ENCODE data around the gene RBM46.
"Not testable (repeated sequence)": the region's sequence is repeated elsewhere in the genome, so short reads cannot be mapped to it uniquely, and the experiment has no call there.

RBM46 gene

GRCh38 chr4:154838155-154838554, 57.1 kb downstream of the RBM46 start:
- no peak for DNase-seq (ENCODE audit: low read depth in 2 of 2)

- no peak for DNase-seq (ENCODE audit: low read depth in 2 of 2)
Observed at GRCh38 chr4:154838694-154839093, 57.6 kb downstream of the RBM46 start.

- no peak for DNase-seq (ENCODE audit: low read depth in 2 of 2)
Observed at GRCh38 chr4:154854362-154854761, 73.3 kb downstream of the RBM46 start.

GRCh38 chr4:154858166-154858565, 77.1 kb downstream of the RBM46 start:
- DNase-seq (ENCODE audit: low read depth in 2 of 2), result no peak

- no peak for DNase-seq (ENCODE audit: low read depth in 2 of 2)
Observed at GRCh38 chr4:154868414-154869194, 87.5 kb downstream of the RBM46 start.

GRCh38 chr4:154869301-154869700, 88.2 kb downstream of the RBM46 start:
- no peak for DNase-seq (ENCODE audit: low read depth in 2 of 2)

- DNase-seq (ENCODE audit: low read depth in 2 of 2), result no peak
Observed at GRCh38 chr4:154872198-154872597, 91.1 kb downstream of the RBM46 start.

GRCh38 chr4:154874049-154874448, 93.0 kb downstream of the RBM46 start:
- DNase-seq (ENCODE audit: low read depth in 2 of 2), result not testable (repeated sequence)

GRCh38 chr4:154877110-154877760, 96.2 kb downstream of the RBM46 start:
- DNase-seq (ENCODE audit: low read depth in 2 of 2), result no peak

Measured in stimulated activated CD8-positive, alpha-beta memory T cell treated with anti-CD3 and anti-CD28 coated beads, Interleukin-2, amount 100 ng/mL, for 48 hours (primary cell).